GM12864 (cell line): ENCODE data around the gene MAN1B1.
A peak's percentile ranks its signal among the peaks of the same experiment; 100 is the strongest.

Experiments used
- DNase-seq: peaks from one replicate; pipeline ENCODE4 v3.0.0-alpha.2; 2011; ENCODE audit warnings: low read depth
- H3K4me3 ChIP-seq: 2 replicates; pipeline ENCODE4 v1.5.1; 2011; ENCODE audit warnings: mild to moderate bottlenecking, low read depth, low read length, control low read depth
- TF ChIP-seq, protein P1 (sequence below): IDR thresholded peaks from 2 replicates; pipeline ENCODE4 v1.5.1; 2011; ENCODE audit warnings: low read depth, mild to moderate bottlenecking, moderate library complexity, low read length, control low read depth, inconsistent platforms; ENCODE audit errors: missing control alignments

MAN1B1 gene

DNA sequence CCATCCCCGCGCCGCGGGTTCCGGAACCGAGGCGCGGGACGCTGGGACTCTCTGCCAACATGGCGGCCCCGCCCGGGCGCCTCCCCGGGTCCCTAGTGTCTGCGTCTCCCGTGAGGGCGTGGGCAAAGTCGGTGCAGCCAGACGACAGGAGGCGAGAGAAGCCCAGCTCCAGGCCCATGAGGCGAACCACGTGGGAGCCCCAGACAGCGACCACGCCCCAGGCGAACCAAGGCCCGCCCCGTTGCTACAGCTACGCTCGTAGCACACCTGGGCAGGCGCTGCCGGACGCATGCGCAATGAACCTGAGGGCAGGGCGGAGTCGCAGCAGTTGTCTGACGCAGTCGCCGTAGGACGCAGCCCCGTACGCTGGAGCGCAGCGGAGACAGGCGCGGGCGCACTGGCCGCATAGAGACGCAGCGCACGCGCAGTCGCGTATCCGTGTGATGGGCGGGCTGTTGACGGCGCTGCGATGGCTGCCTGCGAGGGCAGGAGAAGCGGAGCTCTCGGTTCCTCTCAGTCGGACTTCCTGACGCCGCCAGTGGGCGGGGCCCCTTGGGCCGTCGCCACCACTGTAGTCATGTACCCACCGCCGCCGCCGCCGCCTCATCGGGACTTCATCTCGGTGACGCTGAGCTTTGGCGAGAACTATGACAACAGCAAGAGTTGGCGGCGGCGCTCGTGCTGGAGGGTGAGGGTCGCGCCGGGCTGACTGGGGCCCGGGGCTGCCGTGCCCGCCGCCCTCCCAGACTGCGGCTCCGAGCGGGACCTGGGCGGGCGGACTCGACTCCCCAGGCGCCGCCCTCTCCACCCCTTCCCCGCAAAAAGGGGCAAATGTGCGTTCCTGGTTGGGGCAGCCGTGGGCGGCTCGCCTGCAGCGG lies at the start of gene MAN1B1:
MAN1B1 (plus strand) TSS at position 455 of the 878 bp plus-strand sequence; CDS start at position 470, 15 bp downstream.
- peak within 1 kb of the TSS; percentile 87 for H3K4me3 ChIP-seq
- DNase-seq: peak; percentile 98
- TF ChIP-seq, protein P1, sequence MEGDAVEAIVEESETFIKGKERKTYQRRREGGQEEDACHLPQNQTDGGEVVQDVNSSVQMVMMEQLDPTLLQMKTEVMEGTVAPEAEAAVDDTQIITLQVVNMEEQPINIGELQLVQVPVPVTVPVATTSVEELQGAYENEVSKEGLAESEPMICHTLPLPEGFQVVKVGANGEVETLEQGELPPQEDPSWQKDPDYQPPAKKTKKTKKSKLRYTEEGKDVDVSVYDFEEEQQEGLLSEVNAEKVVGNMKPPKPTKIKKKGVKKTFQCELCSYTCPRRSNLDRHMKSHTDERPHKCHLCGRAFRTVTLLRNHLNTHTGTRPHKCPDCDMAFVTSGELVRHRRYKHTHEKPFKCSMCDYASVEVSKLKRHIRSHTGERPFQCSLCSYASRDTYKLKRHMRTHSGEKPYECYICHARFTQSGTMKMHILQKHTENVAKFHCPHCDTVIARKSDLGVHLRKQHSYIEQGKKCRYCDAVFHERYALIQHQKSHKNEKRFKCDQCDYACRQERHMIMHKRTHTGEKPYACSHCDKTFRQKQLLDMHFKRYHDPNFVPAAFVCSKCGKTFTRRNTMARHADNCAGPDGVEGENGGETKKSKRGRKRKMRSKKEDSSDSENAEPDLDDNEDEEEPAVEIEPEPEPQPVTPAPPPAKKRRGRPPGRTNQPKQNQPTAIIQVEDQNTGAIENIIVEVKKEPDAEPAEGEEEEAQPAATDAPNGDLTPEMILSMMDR: no peak

DNA sequence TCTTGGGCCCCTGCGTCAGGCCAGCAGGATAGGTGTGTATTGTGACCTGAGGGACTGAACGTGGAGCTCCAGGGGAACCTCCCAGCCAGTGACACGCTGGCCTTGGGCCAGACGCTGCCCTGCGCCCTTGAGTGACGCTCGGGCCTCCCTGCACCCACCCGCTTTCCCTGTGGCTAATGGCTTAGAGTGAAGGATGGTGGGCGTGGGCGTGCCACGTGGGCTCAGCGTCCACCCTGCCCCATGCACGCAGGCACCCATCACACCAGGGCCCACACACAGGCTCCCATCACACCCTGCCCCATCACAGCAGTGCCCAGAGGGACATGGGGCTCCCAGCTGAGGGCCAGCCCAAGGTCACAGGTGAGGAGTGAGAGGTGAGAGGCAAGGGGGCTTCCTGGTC lies 49.8 kb upstream of the MAN1B1 start:
- no peak for DNase-seq
- TF ChIP-seq, protein P1: no peak
- no peak overlapping the region for H3K4me3 ChIP-seq

DNA sequence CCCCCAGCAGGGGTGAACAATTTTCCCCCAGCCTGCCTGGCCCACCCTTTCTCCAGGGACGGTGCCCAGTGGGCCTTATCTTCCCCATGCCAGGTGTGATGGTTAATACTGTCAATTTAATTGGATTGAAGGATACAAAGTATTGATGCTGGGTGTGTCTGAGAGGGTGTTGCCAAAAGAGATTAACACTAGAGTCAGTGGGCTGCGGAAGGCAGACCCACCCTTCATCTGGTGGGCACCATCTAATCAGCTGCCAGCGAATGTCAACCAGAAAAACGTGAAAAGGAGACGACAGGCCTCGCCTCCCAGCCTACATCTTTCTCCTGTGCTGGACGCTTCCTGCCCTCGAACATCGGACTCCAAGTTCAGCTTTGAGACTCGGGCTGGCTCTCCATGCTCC lies 49.3 kb upstream of the MAN1B1 start:
- no peak overlapping the region for H3K4me3 ChIP-seq
- DNase-seq: no peak
- TF ChIP-seq, protein P1: no peak

DNA sequence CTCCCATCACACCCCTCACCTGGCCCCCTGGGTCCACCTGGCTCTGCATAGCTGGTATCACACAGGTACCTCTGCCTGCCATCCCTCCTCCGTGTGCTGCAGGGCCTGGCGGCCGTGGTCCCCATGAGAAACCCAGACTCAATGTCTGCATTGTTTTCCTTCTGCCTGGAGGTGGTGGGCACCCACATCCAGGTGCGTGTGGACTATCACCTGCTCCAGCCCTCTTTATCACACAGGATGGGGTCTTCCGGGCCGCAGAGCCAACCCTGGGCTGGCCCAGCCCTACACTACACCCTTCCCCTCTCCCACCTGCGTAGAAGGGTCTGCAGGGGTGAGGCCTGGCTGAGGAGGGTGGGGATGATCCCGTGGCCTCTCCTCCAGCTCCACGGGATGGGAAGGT lies 47.9 kb upstream of the MAN1B1 start:
- no peak for DNase-seq
- TF ChIP-seq, protein P1: no peak
- H3K4me3 ChIP-seq: no peak overlapping the region

DNA sequence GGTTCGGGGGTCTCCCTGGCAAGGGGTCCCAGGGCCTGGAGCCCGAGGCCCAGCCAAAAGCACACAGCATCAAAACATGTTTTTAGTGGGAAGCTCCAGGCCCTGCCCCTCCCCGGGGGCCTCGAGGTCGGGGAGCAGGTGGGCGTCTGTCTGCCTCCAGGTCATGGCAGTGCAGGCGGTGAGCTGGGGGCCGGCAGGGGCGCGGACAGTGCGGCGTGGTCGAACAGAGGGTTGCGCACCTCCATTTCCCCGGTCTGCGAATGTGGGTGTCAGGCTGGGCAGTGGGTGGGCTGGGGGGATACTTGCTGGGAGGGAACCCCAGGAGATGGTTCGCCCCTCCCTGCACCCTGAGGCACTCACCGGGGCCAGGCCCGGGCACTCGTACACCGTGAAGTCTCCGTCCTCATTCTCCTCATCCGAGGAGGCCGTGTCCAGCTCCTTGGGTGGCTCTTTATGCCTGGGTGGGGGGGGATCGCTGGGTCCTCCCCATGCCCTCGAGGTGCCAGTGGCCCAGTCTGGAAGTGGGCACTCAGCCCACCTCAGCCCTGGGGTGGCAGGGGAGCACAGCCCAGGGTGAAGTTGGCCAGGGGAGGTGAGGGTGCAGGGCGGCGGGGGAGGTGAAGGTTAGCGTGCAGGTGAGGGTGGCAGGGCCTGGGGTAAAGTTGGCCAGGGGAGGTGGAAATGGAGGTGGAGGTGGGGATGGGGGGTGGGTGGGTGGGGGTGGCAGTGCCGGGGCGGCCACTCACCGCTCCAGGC lies 47.0 kb upstream of the MAN1B1 start:
- no peak overlapping the region for H3K4me3 ChIP-seq
- no peak for DNase-seq
- TF ChIP-seq, protein P1: no peak

DNA sequence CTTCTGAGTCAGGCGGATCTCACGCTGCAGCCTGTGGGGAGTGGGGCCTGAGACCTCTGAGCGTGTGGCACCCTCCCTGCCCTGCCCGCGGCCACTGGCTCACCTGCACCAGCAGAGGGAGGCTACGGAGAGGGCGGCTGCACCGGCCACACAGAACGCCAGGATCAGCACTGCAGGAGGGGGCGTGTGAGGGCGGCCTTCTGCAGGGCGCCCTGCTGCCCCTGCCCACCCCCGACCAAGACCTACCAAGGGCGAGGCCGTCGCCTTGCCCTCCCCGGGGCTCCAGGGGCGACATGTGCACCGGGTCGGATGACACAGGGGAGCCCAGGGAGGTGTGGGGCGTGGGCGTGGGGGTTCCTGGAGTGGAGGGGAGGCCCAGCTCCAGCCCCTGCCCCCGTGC lies 46.2 kb upstream of the MAN1B1 start:
- no peak overlapping the region for H3K4me3 ChIP-seq
- TF ChIP-seq, protein P1: no peak
- DNase-seq: no peak
